T47D (cell line): ENCODE measurements around the gene RGPD8.
"Not testable (repeated sequence)": the region's sequence is repeated elsewhere in the genome, so short reads cannot be mapped to it uniquely, and the experiment has no call there.

ENCODE experiments used
- DNase-seq, 2 experiments: peaks; one replicate each; pipeline versions ENCODE4 v3.0.0 to v3.0.0-alpha.2; 2011 to 2012; ENCODE audit warnings: low read depth in 1 of 2, low spot score in 1 of 2
- JUND ChIP-seq: IDR thresholded peaks from 2 replicates; pipeline ENCODE4 v1.6.1; 2012; ENCODE audit warnings: low read depth
- in situ Hi-C: cut with HindIII; loops from 2 replicates; pipeline ENCODE4 v1.10.0; 2016; ENCODE audit warnings: low sequenced_read_pairs, low pct_unique_long_range_greater_than_20kb

The RGPD8 gene

DNA sequence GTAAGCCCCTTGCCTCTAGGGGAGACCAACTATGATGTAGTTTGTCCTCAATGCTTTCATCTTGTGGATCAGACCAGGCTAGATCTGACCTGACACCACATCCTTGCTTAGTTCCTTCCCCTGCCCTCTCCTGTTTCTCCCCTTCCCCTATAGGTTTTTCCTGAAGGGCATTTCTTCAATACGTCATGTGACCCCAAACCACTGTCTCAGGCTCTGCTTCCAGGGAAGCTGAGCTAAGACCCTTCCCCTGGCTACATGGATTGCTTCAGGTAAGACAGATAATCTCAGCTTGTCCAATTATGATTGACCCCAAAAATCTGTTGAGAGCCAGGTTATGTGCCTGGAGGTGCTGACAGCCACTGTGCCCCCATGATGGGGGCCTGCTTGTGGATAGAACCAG is 25.9 kb upstream of the RGPD8 start:
- DNase-seq = no peak
- no peak for TF ChIP-seq JUND
- in situ Hi-C loops = no loop called here

DNA sequence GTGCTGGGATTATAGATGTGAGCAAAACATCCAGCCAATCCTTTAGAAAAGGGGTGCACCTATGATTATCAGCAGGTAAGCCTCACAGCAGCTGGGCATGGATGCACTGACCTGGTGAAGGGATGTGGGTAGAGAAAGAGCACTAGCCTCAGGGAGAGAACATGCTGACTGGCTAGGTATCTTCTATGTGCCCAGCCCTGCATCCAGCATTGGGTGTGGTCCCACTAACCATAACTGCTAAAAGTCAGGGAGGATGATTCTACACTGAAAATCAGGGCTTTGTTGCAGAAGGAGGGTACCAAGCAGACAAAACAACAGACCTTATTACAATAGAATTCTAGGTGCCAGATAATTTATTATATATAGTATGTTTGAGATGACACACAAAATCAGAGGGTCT is 21.1 kb upstream of the RGPD8 start:
- in situ Hi-C loops = no loop called here
- TF ChIP-seq JUND = no peak
- no peak for DNase-seq

DNA sequence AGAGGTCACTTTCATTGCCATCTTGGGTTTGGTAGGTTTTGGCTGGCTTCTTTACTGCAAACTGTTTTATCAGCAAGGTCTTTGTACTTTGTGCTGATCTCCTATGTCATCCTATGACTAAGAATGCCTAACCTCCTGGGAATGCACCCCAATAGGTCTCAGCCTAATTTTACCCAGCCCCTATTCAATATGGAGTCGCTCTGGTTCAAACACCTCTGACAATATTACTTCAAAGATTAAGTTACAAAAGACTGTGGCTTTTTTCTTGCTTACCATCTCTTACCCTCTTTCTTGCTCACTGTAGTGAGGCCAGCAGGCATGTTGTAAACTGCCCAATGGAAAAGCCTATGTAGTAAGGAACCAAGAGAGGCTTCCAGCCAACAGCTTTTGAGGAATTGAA is 17.9 kb upstream of the RGPD8 start:
- DNase-seq = no peak
- TF ChIP-seq JUND = no peak
- in situ Hi-C loops = no loop called here

DNA sequence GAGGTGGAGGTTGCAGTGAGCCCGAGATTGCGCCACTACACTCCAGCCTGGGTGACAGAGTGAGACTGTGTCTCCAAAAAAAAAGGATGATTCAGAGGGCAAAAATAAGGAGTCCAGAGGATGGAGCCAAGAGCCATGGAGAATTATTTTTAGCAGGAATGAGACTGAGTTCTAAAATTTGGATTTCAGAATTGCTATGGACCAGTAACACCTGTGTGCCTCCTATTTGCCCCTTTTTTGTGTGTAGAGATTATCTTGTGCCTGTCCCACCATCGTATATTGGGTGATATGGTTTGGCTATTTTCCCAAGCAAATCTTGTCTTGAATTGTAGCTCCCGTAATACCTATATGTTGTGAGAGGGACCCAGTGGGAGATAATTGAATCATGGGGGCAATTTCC is 16.4 kb upstream of the RGPD8 start:
- in situ Hi-C loops = no loop called here
- no peak for TF ChIP-seq JUND
- DNase-seq = no peak

DNA sequence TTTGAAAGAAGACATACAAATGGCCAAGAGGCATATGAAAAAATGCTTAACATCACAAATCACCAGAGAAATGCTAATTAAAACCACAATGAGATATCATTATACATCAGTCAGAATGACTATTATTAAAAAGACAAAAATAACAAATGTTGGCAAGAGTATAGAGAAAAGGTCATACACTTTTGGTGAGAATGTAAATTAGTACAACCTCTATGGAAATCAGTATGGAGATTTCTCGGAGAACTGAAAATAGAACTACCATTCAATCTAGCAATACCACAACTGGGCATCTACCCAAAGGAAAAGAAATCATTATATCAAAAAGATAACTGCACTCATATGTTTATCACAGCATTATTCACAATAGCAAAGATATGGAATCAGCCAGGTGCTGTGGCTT is 10.8 kb upstream of the RGPD8 start:
- DNase-seq, in situ Hi-C loops: not testable (repeated sequence)

DNA sequence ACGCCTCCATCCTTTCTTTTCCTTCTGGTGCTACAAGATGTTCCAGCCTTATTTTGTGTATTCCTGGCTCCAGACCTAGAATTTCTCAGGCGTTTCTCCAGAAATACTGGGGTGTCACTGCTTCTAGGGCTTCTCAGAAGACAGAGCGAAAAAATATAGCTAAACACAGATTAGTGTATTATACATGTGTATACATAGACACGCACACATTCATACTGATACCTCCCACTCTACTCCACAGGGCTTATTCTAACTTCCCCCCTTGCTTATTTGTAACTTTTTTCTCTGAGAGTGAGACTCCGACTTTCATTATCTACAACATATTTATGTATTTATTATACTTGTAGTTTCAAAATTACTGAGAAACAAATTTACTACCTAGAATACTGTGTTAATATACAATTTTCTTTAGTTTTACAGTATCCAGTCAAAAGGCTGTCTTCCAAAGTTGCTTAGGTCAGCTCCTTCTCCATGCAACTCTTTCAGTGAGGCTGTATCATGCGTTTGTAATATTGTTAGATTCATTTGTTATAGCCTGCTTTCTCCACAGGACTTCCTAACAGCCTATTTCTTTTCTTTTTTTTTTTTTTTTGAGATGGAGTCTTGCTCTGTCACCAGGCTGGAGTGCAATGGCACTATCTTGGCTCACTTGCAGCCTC is 5.3 kb upstream of the RGPD8 start:
- in situ Hi-C loops, DNase-seq: not testable (repeated sequence)

DNA sequence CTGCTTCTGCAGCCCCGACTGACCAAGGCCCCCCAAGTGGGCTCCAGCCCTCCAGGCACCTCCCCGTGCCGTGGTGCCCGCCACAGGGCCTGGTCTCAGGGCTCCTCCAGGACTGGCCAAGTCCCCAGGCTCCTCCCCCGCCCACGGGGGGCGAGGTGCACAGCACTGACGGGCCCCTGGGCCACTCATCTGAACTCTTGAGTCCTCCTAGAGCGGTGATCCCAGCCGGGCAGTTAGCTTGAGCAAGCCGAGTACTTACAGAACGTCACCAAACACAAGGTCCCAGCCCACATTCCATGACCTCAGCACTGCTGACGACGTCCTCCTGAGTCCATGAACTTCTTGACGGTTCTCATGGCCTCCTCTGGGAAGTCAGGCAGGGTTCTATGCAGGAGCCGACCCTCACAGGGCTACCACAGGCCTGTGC is 4.0 kb upstream of the RGPD8 start:
- DNase-seq = peak in 1 of 2 experiments; percentile 4
- in situ Hi-C loops = not testable (repeated sequence)

DNA sequence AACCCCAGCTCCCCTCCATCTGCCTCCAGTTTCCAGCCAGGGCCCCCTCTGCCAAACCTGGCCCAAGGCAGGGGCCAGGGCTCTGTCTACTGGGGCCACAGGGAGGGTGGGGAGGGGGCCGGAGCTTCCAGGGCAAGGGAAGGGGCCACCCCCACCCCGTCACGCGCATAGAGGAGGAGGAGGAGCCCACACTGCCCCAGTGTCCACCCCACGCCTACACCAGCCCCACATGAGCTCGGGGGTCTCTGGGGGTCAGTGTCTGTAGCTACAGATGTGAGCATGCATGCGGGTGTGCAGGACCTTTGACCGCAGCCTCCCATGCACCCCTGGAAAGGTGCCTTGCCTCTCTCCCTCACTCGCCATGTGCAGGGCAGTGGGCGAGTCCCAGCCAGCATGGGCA is 3.5 kb upstream of the RGPD8 start:
- DNase-seq, in situ Hi-C loops: not testable (repeated sequence)

DNA sequence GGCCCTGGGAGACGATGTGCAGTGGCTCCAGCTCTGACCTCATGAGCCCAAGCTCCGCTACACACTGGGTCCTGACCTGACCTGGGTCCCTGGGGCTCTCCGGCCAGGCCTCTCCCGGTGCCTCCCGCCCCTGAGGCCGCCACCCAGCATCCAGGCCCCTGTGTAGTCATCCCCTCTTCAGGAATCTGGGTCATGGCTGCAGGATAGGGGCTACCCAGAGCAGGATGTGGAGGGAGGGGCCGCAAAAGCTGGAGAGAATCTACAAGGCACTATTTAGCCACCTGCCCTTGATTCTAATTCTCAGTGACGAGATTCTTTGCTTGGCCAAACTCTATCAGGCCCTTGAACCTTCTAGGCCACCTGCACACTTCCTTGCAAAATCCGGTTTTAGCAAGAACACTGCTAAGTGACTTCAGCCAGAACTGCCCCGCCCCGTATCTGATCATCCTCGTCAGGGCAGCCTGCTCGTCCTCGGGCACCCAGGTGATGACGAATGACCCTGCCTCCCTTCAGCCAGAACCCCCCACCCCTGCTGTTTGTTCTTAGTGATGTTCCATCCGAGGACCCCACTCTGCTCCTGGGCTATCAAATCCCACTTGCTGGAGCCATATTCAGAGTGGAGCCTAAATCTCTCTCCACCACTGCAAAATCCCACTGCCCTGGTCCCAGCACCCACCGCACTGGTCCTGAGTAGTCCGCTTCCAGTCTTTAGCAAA is 2.4 kb upstream of the RGPD8 start:
- in situ Hi-C loops, DNase-seq: not testable (repeated sequence)

DNA sequence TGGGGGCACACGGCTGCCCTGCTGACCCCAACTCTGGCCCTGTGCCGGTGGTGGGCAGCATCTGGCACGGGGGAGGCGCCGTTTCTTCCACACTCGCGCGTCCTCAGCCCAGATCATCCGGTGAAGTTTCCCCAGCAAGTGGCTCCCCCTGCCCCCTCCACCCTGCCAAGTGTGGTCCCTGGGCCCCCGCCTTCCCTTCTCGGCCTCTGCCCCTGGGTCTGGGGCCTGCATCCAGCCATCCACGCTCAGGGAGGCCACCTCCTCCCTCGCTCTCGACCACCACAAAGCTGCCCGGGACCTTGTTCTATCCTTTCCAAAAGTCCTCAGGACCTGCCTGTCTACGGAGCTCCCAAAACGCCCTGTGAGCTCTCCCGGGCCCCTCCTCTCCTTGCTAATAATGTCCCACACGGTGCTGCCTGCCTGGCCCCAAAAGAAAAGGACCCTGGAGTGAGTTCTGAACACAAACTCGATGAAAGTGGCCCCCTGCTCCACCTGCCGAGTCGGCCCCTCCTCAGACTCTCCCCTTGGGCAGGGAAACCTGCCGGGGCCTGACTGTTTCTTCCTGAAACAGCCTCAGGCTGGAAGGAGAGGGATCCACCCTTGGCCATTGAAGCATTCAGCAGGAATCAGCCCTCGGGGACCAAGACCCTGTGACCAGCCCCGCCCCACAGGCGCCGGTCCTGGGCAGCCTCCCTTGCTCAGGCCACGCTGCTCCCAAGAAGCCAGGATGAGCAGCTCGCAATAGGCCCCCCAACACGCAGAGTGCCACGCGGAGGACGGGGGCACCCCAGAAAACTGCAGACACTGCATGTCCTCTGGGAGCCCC is 1.7 kb upstream of the RGPD8 start:
- DNase-seq, in situ Hi-C loops: not testable (repeated sequence)

DNA sequence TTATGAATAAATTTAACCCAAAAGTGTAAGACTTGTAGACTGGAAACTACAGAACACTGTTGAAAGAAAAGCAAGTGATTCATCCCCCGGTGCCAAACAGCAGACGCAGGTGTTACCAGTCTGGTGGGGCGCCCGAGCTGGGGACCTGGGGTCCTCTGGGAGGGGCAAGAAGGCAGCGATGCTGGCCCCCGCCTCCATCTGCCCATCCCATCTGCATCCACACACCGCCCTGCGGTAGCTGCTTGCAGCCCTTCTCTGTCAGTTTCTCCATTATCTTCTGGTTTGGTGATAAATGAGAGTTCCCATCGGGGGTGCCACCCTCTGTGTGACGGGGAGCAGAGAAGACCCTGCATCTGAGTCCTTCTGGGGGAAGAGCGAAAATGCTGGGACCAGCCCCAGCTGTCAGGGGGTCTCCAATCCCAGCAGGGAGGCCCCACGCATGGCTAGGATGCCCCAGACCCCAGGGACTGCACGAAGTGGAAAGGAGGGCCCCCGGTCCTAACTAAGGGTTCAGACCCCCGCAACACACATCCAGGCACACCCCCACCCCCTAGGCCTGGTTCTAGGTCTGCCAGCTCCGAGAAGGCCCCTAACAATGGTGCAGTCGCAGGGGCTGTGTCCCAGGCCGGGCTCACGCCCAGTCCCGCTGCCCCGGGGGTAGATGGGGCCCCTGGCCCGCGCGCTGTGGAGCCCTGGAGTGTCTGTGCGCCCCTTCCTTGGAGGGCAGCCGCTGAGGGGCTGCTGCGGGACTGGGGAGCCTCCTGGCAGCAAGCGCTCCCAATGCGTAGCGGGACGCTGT is 686 bp upstream of the RGPD8 start:
- in situ Hi-C loops = no loop called here
- no peak for TF ChIP-seq JUND
- DNase-seq = no peak

DNA sequence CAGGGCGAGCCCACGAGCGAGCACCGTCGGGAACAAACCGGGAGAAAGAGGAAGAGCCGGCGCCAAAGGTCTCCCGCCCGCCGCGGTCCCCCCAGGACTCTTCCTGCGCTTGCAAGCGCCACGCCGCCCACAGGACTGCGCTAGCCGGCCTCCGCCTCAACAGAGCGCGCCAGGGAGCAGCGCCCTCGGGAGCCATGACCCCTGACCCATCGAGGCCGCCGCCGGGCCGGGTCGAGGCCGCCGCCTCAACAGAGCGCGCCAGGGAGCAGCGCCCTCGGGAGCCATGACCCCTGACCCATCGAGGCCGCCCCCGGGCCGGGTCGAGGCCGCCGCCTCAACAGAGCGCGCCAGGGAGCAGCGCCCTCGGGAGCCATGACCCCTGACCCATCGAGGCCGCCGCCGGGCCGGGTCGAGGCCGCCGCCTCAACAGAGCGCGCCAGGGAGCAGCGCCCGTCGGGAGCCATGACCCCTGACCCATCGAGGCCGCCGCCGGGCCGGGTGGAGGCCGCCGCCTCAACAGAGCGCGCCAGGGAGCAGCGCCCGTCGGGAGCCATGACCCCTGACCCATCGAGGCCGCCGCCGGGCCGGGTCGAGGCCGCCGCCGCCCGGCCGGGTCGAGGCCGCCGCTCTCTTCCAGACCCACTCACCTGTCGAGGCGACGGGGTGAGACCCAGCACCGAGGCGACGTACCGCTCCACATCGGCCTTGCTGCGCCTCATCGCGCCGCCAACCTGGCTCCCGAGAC is 538 bp downstream of the RGPD8 start:
- in situ Hi-C loops = not testable (repeated sequence)

DNA sequence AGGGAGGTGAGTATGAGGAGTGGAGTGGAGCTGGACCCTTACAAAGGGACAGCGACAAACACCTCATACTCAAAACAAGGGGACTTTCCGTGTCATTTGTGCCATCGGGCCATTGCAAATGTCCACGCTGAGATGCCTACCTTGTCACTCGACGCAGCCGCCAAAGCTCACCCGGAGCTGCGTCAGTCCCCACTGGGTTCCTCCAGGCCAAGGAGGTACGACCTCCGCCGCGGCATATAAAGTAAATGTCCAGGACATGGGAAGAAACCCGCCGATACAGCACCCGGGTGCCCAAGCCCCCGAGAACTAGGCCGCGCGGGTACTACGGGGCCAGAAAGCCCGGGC is 1.1 kb downstream of the RGPD8 start:
- in situ Hi-C loops, DNase-seq: not testable (repeated sequence)

More for the DNA sequence above, 538 bp downstream of the RGPD8 start:
- DNase-seq = not testable (repeated sequence)

DNA sequence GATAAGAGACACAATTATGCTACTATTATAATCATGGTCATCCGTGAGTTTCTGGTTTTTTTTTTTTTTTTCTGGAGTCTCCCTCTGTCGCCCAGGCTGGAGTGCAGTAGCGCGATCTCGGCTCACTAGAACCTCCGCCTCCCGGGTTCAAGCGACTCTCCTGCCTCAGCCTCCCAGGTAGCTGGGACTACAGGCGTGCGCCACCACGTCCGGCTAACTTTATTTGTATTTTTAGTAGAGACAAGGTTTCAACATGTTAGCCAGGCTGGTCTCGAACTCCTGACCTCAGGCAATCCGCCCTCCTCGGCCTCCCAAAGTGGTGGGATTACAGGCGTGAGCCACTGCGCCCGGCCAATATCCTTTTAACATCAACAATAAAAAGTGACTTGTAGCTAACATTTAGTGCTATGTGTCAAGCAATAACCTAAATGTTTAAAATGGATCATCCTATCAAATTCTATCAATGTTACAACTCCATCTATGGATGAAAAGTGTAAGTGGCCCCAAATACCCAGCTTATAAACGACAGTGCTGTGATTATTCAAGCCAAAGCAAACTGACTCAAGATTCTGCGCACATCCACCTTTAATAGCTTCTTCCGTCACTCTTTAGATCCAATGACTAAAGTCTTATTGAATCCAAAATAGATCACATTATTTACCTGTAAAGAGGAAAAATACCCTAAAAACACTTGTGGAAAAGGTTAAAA is 1.7 kb downstream of the RGPD8 start:
- in situ Hi-C loops, DNase-seq: not testable (repeated sequence)

DNA sequence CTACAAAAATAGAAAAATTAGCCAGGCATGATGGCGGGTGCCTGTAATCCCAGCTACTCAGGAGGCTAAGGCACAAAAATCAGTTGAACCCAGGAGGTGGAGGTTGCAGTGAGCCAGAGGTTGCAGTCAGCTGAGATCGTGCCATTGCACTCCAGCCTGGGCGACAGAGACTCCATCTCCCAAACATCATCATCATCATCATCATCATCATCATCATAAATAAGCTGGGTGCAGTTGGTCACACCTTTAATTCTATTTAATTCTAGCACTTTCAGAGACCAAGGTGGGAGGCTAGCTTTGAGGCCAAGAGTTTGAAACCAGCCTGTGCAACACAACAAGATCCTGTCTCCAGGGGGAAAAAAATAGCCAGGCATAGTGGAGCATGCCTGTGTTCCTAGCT is 8.9 kb downstream of the RGPD8 start:
- DNase-seq, in situ Hi-C loops: not testable (repeated sequence)

DNA sequence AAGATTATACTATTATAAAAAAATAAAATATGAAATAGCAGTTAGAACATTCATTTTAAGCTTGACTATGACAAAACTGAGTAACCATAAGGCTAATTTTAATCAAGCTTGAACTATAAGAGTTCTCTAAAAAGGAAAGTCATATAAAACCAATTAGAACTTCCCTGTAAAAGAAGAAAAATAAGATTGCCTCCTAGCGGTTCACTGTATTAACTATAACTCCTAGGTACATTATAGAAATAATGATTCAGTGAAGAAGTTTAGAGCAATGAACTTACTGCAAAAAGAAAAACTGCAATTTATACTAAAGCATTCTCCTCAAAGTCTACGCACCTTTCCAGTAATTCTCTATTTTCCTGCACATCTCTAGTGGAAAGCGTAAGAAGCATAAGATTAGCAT is 16.6 kb downstream of the RGPD8 start:
- in situ Hi-C loops, DNase-seq: not testable (repeated sequence)
